ENCODE data around the gene GLP2R. TPM values are rescaled to one million over a fixed set of nuclear protein-coding genes. Genes with fewer than 3 reads are reported as not detected.

GLP2R gene
- total RNA-seq, 1 donor from 2014 or later, result 3.4 TPM

DNA sequence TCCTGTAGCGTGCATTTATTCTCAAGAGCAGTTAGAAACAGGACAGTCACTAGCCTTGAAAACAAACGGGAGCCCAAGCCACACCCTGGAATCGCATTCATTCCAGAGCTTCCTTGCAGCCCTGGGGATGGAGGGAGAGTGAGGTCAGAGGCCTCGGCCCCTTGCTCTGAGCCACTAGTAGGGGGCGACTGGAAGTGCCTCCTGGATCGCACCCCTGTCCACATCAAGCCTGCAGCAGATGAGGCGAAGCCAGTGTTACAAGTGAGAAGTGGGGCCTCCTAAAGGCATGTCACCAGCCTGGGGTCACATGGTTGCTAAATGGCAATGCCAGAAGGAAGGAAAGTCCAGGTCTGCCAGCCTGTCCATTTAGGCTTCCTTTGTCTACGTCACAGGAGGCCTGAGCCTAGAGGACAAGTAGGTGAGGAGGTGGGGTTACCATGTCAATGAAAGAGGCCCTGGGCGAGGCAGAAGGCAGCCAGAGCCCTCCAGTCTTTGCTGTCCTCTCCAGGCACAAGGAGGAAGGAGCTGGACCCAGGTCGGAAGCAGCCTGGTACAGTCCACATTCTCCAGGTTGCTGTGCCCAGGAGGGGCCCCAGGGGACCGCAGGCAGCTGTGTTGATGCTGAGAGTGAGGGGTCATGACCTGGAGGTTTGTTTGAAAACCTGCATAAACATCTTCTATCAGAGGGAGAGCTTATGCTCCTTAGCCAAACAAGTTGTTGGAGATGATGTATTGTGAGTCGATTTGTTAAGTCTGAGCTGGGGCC lies 82.3 kb downstream of the GLP2R start:
- peak in 1 of 2 donors; percentile 35 for ATAC-seq
- no peak overlapping the region for H3K27ac ChIP-seq
- no peaks in the 10 kb centered on the region for H3K4me1 ChIP-seq
- H3K4me3 ChIP-seq, result no peak overlapping the region
- intact Hi-C loops (cut with DNase I), result no loop called here
- H3K27me3 ChIP-seq (ENCODE audit: low read depth), result peaks cover 5% of the 10 kb centered on the region
- peaks cover 1% of the 10 kb centered on the region for H3K36me3 ChIP-seq
- DNase-seq, result no peak
- no peaks in the 10 kb centered on the region for H3K9me3 ChIP-seq
- TF ChIP-seq, protein P1, sequence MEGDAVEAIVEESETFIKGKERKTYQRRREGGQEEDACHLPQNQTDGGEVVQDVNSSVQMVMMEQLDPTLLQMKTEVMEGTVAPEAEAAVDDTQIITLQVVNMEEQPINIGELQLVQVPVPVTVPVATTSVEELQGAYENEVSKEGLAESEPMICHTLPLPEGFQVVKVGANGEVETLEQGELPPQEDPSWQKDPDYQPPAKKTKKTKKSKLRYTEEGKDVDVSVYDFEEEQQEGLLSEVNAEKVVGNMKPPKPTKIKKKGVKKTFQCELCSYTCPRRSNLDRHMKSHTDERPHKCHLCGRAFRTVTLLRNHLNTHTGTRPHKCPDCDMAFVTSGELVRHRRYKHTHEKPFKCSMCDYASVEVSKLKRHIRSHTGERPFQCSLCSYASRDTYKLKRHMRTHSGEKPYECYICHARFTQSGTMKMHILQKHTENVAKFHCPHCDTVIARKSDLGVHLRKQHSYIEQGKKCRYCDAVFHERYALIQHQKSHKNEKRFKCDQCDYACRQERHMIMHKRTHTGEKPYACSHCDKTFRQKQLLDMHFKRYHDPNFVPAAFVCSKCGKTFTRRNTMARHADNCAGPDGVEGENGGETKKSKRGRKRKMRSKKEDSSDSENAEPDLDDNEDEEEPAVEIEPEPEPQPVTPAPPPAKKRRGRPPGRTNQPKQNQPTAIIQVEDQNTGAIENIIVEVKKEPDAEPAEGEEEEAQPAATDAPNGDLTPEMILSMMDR (IDR thresholded peaks at IDR 0.05), result no peak

DNA sequence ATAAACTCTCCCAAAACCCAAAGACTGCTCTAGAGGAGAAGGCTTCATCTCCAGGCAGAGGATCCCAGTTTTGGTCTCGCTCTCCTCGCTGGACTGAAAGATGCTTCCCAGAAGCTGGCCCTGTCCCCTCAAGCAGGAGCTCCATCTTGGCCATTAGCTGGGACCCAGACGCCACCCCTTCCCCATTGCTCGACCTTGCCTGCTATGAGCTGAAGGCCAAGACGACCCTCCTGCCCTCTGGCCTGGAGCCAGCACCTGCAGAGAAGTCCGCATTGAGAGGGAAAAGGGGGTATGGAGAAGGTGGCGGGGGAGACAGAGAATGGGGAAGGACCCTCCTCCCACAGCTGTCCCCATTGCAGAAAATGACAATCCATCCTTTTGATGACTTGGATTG lies 82.9 kb downstream of the GLP2R start:
- no peak for DNase-seq
- H3K4me1 ChIP-seq, result no peaks in the 10 kb centered on the region
- no peak for ATAC-seq
- no peaks in the 10 kb centered on the region for H3K9me3 ChIP-seq
- no peak overlapping the region for H3K4me3 ChIP-seq
- peaks cover 3% of the 10 kb centered on the region for H3K36me3 ChIP-seq
- TF ChIP-seq, protein P1 (IDR thresholded peaks at IDR 0.05), result no peak
- peaks cover 5% of the 10 kb centered on the region for H3K27me3 ChIP-seq (ENCODE audit: low read depth)
- H3K27ac ChIP-seq, result no peak overlapping the region
- intact Hi-C loops (cut with DNase I), result no loop called here

DNA sequence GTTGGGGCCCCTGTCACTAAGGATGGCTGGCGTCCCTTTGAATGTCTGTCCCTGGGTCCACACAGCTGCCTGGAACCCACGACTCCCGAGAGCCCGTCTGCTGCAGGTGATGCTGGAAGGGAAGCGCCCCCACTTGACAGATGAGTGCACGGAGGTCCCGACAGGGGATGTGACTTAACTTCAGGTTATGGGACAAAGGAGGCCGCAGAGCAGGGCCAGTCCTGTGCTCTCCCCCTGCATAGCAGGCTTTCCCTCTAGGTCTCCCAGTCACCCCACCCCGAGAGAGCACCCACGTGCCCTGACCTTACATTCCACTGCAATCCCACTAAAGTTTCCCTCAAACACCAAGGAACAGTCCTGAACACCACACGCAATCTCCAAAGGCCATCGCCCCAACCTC lies 85.4 kb downstream of the GLP2R start:
- ATAC-seq (no peak), DNase-seq (no peak)
- H3K27me3 ChIP-seq (ENCODE audit: low read depth), result no peaks in the 10 kb centered on the region
- H3K36me3 ChIP-seq, result peaks cover 17% of the 10 kb centered on the region
- H3K4me1 ChIP-seq, result no peaks in the 10 kb centered on the region
- TF ChIP-seq, protein P1 (IDR thresholded peaks at IDR 0.05), result no peak
- no peak overlapping the region for H3K27ac ChIP-seq
- H3K4me3 ChIP-seq, result no peak overlapping the region
- intact Hi-C loops (cut with DNase I), result no loop called here
- H3K9me3 ChIP-seq, result no peaks in the 10 kb centered on the region

DNA sequence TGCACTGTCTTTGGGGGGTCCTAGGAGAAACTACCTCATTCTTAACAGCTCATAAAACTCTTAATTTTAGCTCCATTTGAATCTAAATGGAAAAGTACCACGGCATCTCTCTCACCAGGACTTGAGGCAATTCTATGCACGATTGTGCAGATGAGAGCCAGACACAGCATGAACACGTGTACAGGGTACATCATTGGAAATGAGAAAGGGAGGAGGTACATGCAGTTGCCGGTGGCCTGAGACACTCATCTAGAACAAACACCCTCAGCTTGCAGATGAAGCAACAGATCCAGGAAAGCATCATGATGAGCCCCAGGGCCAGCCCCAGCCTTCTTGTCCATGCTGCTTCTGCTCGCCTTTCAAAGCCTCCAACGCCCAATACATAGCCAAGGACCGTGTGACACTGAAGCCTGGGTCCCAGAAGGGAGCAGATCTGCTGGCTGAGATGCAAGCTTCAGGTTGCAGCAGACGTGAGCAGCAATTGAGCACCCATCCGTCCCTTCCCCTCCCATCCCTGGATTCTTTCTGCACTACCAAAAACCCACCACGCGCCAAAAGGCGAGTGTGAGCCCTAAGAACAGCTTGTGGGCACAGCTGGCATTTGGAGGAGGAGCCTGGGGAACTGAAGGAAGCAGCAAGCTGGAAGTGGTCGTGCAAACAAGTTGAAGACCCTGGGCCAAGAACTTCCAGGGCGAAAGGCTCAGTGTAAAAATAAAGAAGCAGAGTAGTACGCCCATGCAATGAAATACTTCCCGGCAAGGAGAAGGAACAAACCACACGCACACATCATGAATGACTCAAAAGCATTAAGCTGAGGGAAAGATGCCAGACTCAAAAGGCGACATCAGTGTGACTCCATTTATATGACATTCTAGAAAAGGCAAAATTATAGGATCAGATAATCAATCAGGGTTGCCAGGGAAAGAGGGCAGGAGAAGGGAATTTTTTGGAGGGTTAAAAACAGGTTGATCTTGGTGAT lies 86.7 kb downstream of the GLP2R start:
- intact Hi-C loops (cut with DNase I), result no loop called here
- H3K9me3 ChIP-seq, result no peaks in the 10 kb centered on the region
- H3K4me1 ChIP-seq, result no peaks in the 10 kb centered on the region
- DNase-seq, result no peak
- TF ChIP-seq, protein P1 (IDR thresholded peaks at IDR 0.05), result no peak
- no peak overlapping the region for H3K4me3 ChIP-seq
- H3K27ac ChIP-seq, result no peak overlapping the region
- H3K36me3 ChIP-seq, result peaks cover 30% of the 10 kb centered on the region
- no peaks in the 10 kb centered on the region for H3K27me3 ChIP-seq (ENCODE audit: low read depth)
- no peak for ATAC-seq

DNA sequence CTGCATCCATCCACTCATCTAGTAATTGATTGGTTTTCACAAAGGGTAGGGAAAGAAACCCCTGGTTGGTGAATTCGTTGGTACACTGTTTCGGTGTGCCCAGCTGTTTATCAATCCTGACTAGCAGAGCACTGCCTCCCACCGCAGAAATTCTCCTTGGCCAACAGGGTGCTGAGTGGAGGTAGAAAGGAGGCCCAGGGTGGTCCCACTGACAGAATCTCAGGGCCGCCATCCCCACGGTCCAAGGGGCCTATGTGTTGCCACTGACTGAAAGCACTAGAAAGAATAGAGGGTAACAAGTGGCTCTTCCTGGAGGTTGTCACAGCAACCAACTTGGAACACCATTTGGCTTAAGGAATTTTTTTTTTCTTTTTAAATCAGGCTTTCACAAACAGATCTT lies 87.8 kb downstream of the GLP2R start:
- ATAC-seq (no peak), DNase-seq (no peak)
- Histone ChIP-seq H3K4me1 (no peaks in the 10 kb centered on the region), H3K9me3 (no peaks in the 10 kb centered on the region), H3K36me3 (peaks cover 41% of the 10 kb centered on the region), H3K4me3 (no peak overlapping the region), H3K27me3 (ENCODE audit: low read depth) (no peaks in the 10 kb centered on the region), H3K27ac (no peak overlapping the region)
- intact Hi-C loops (cut with DNase I), result no loop called here
- TF ChIP-seq, protein P1 (IDR thresholded peaks at IDR 0.05), result no peak
